Heart left ventricle (tissue), 16 donors: ENCODE data around the gene MAOA. TPM values are rescaled to one million over a fixed set of nuclear protein-coding genes. Genes with fewer than 3 reads are reported as not detected.

Experiments used
- ATAC-seq, 4 donors: fragments of 200-7000 bp; cut with Tn5 transposase; one replicate each; pipeline ENCODE4 v1.9.1; 2020 to 2022; ENCODE audit warnings: moderate library complexity in 4 of 4, mild to moderate bottlenecking in 3 of 4, moderate number of reproducible peaks in 1 of 4
- DNase-seq, 5 donors: peaks; one replicate each; pipeline ENCODE4 v3.0.0-alpha.2; 2020
- H3K27ac ChIP-seq, 12 donors: fragments of 200-600 bp; sonication (generic) in 4 of 12; one replicate each; pipeline versions ENCODE4 v1.5.0 to v1.8.0; 2016 to 2022; ENCODE audit warnings: mild to moderate bottlenecking in 2 of 12
- H3K27me3 ChIP-seq, 9 donors: fragments of 200-600 bp; sonication (generic) in 2 of 9; one replicate each; pipeline versions ENCODE4 v1.5.1 to v1.8.0; 2016 to 2022; ENCODE audit warnings: mild to moderate bottlenecking in 3 of 9
- H3K36me3 ChIP-seq, 9 donors: fragments of 200-600 bp; sonication (generic) in 2 of 9; one replicate each; pipeline versions ENCODE4 v1.5.0 to v1.8.0; 2018 to 2022; ENCODE audit warnings: mild to moderate bottlenecking in 2 of 9
- H3K4me1 ChIP-seq, 12 donors: fragments of 200-600 bp; sonication (generic) in 4 of 12; one replicate each; pipeline versions ENCODE4 v1.5.0 to v1.8.0; 2016 to 2022; ENCODE audit warnings: mild to moderate bottlenecking in 3 of 12
- H3K4me3 ChIP-seq, 12 donors: fragments of 200-600 bp; sonication (generic) in 4 of 12; one replicate each; pipeline versions ENCODE4 v1.5.0 to v1.8.0; 2017 to 2022; ENCODE audit warnings: mild to moderate bottlenecking in 9 of 12, moderate library complexity in 4 of 12
- H3K9me3 ChIP-seq, 12 donors: fragments of 200-600 bp; sonication (generic) in 4 of 12; one replicate each; pipeline versions ENCODE4 v1.5.0 to v1.8.0; 2016 to 2022; ENCODE audit warnings: mild to moderate bottlenecking in 1 of 12
- POLR2A ChIP-seq, 2 donors: fragments of 450-650 bp; IDR thresholded peaks; one replicate each; pipeline ENCODE4 v1.6.1; 2017; ENCODE audit warnings: antibody characterized with exemption in 2 of 2, mild to moderate bottlenecking in 2 of 2, moderate library complexity in 2 of 2
- WGBS, 4 donors: extraction: QIAGEN DNeasy Blood & Tissue Kit in 2 of 4; methylation state at CpG; one replicate each; pipeline versions ENCODE4 v1.1.5 to v1.1.7; 2013 to 2018; 5-methylcytosine and 5-hydroxymethylcytosine counted together
- intact Hi-C, 10 donors: fragments of 100-400 bp; cut with DNase I; formaldehyde crosslinking; loops; one replicate each; pipeline versions ENCODE4 v1.11.1 to v1.14.2; 2022
- polyA plus RNA-seq, 2 donors: library from polyadenylated mRNA; stranded (reverse); fragments of 200-250 nt; gene quantifications; one replicate each; pipeline ENCODE4 v1.2.3, GENCODE V29; 2013
- total RNA-seq, 9 donors: library from RNA; depleted of rRNA in 2 of 9; stranded (reverse); fragments of >200 nt in 2 of 9; fragmentation: NEBNext Ultra II Directional in 3 of 9; extraction: Animal tissue kit (Norgen Biotek cat#: 25700) in 3 of 9; gene quantifications; one replicate each; pipeline versions ENCODE4 v1.1.0 to v1.2.4, GENCODE V29; 2016 to 2023
- TF ChIP-seq, protein P1 (sequence below), 12 donors: fragments of 200-600 bp; sonication (generic) in 4 of 12; IDR thresholded peaks; one replicate each; pipeline versions ENCODE4 v1.5.0 to v1.8.0; 2018 to 2022; ENCODE audit warnings: antibody characterized with exemption in 12 of 12, mild to moderate bottlenecking in 5 of 12
- donor health status: ischemic (EF 13 %, LVEDD 7.1; RV severe dilation, severe dysfunction).
- donor health status: healthy with polysubstance abuse.
- donor health status: DM: no; HTN: yes; CAD: no.
- donor health status: DM: no; HTN: no; CAD: no.
- donor health status: ischemic (EF 25% LVEDD 6.9; RV normal size, moderate dysfunction).
- donor health status: ischemic (EF 25% LVEDD 5.7; RV mildly dilated, moderate dysfunction).
- donor health status: healthy.
- donor health status: DM: yes; HTN: yes; CAD: no.
- donor health status: ischemic (EF 35%, LVEDD 5.7; RV mildly dilated, moderate dysfunction).
- donor health status: nonischemic (EF 11% LVEDD 7.7; RV severe dilation, severe dysfunction).
- donor health status: DM: yes; HTN: yes; CAD: no.
- donor health status: PGD.
- donor health status: ischemic (EF 29% LVEDD 5.4; RV normal size, mild dysfunction).
- donor health status: nonischemic (EF 23%, LVEDD 6.1; RV moderate dilation, normal function).

The MAOA gene
- total and polyA plus RNA-seq, 11 donors, result 38.2 to 320 (median 104) TPM

GRCh38 chrX:43744284-43744683, 88.2 kb downstream of the MAOA start:
- intact Hi-C loops, result loop anchor here in 4 of 10 donors (5.0 to 10.0 kb wide), 5 partner anchors 87 to 1959 kb away; partner anchors contain the start of gene MAOA (in 2 of the 4)
- no peak for DNase-seq
- WGBS, 4 donors, result 67 to 92% (median 81%) methylated on average over 3 of the region's 3 CpGs
- ATAC-seq, result no peak
- Histone ChIP-seq H3K9me3 (no peaks in the 10 kb centered on the region), H3K4me3 (no peak overlapping the region), H3K27ac (no peak overlapping the region), H3K27me3 (peaks cover 0 to 12% (median 0%) of the 10 kb centered on the region in 9 donors), H3K36me3 (peaks cover 0 to 19% (median 0%) of the 10 kb centered on the region in 9 donors), H3K4me1 (peaks cover 0 to 24% (median 8%) of the 10 kb centered on the region in 12 donors)
- no peak for TF ChIP-seq POLR2A (IDR thresholded peaks at IDR 0.05)
- TF ChIP-seq, protein P1, sequence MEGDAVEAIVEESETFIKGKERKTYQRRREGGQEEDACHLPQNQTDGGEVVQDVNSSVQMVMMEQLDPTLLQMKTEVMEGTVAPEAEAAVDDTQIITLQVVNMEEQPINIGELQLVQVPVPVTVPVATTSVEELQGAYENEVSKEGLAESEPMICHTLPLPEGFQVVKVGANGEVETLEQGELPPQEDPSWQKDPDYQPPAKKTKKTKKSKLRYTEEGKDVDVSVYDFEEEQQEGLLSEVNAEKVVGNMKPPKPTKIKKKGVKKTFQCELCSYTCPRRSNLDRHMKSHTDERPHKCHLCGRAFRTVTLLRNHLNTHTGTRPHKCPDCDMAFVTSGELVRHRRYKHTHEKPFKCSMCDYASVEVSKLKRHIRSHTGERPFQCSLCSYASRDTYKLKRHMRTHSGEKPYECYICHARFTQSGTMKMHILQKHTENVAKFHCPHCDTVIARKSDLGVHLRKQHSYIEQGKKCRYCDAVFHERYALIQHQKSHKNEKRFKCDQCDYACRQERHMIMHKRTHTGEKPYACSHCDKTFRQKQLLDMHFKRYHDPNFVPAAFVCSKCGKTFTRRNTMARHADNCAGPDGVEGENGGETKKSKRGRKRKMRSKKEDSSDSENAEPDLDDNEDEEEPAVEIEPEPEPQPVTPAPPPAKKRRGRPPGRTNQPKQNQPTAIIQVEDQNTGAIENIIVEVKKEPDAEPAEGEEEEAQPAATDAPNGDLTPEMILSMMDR (IDR thresholded peaks at IDR 0.05), result no peak

- 72 to 94% (median 86%) methylated on average over 6 of the region's 6 CpGs for WGBS, 4 donors
- H3K27ac ChIP-seq, result no peak overlapping the region
- TF ChIP-seq, protein P1 (IDR thresholded peaks at IDR 0.05), result no peak
- peaks cover 0 to 19% (median 0%) of the 10 kb centered on the region in 9 donors for H3K36me3 ChIP-seq
- intact Hi-C loops, result loop anchor here in 4 of 10 donors (5.0 to 10.0 kb wide), 4 partner anchors 89 to 1961 kb away; partner anchors contain the start of gene MAOA (in 3 of the 4)
- DNase-seq (no peak), ATAC-seq (no peak)
- no peaks in the 10 kb centered on the region for H3K9me3 ChIP-seq
- H3K27me3 ChIP-seq, result peaks cover 0 to 9% (median 0%) of the 10 kb centered on the region in 9 donors
- peaks cover 0 to 19% (median 6%) of the 10 kb centered on the region in 12 donors for H3K4me1 ChIP-seq
- H3K4me3 ChIP-seq, result no peak overlapping the region
Measured at GRCh38 chrX:43745938-43746721, 90.0 kb downstream of the MAOA start.

DNA sequence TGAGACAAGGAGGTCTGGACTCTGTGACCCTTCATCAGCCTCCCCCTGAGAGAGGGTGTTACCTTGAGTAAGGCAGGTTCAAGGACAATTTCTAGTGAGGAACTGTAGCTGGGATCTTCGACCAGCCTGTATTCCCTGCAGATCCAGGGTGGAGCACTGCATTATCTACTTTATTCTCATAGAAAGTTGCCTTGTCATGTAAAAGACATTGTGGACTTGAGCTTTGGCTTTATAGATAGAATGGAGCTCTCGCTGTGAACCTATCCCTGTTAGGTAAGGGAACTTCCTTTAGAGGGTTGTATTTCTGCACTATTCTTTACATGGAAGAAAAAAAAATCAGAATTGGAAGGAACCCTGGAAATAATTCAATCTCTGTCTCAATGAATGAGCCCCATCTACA, 91.4 kb downstream of the MAOA start:
- TF ChIP-seq, protein P1 (IDR thresholded peaks at IDR 0.05), result no peak
- TF ChIP-seq POLR2A (IDR thresholded peaks at IDR 0.05), result no peak
- Histone ChIP-seq H3K27me3 (peaks cover 0 to 6% (median 0%) of the 10 kb centered on the region in 9 donors), H3K27ac (no peak overlapping the region), H3K4me1 (peaks cover 0 to 8% (median 0%) of the 10 kb centered on the region in 12 donors), H3K9me3 (peaks cover 0 to 9% (median 0%) of the 10 kb centered on the region in 12 donors), H3K4me3 (no peak overlapping the region), H3K36me3 (peaks cover 0 to 19% (median 0%) of the 10 kb centered on the region in 9 donors)
- 67 to 95% (median 84%) methylated on average over 2 of the region's 2 CpGs for WGBS, 4 donors
- no peak for ATAC-seq
- intact Hi-C loops, result loop anchor here in 4 of 10 donors (5.0 to 10.0 kb wide), 4 partner anchors 90 to 1963 kb away; partner anchors contain the start of gene MAOA (in 3 of the 4)
- no peak for DNase-seq

DNA sequence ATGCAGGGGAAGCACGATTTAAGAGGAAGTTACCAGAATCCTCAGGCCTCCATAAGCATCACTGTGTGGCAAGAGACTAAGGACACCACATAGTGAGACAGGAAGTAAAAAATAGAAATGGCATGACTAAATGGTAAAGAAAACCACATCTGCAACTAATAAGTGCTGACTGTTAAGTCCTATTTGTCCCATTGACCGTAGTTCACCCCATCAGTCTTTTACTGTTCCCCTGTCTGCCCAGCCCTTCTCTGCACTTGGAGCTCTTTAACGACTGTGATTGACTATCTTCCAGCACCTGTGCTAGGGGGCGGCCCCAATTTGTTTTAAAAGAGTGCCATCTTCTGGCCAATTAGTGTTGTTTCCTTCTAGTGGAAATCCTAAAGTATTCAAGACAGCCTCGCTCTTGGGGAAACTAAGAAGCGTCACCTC, 94.2 kb downstream of the MAOA start:
- 9 to 23% (median 17%) methylated on average over 6 of the region's 6 CpGs for WGBS, 4 donors
- H3K27me3 ChIP-seq, result peaks cover 0 to 9% (median 0%) of the 10 kb centered on the region in 9 donors
- ATAC-seq (peak; percentile 79 to 88 (median 84)), DNase-seq (peak in 4 of 5 donors; percentile 36 to 44 (median 38))
- intact Hi-C loops, result loop anchor here in 9 of 10 donors (1.0 to 10.0 kb wide), 6 partner anchors 189 to 1965 kb away; no protein-coding TSS in a partner anchor
- TF ChIP-seq, protein P1 (IDR thresholded peaks at IDR 0.05), result peak; percentile 36 to 65 (median 58)
- TF ChIP-seq POLR2A (IDR thresholded peaks at IDR 0.05), result no peak
- peaks cover 0 to 9% (median 0%) of the 10 kb centered on the region in 12 donors for H3K9me3 ChIP-seq
- no peak overlapping the region for H3K4me3 ChIP-seq
- H3K4me1 ChIP-seq, result peaks cover 0 to 4% (median 0%) of the 10 kb centered on the region in 12 donors
- H3K27ac ChIP-seq, result no peak overlapping the region
- peaks cover 0 to 2% (median 0%) of the 10 kb centered on the region in 9 donors for H3K36me3 ChIP-seq
